Lower lobe of right lung (tissue), 2 donors: ENCODE results near the gene SDK1. TPM values are rescaled to one million over a fixed set of nuclear protein-coding genes. Genes with fewer than 3 reads are reported as not detected.
"Not testable (repeated sequence)": the region's sequence is repeated elsewhere in the genome, so short reads cannot be mapped to it uniquely, and the experiment has no call there.

Experiments
- ATAC-seq, 2 donors: fragments of 200-7000 bp; cut with Tn5 transposase; one replicate each; pipeline ENCODE4 v1.9.1; 2020 to 2022; ENCODE audit warnings: mild to moderate bottlenecking in 2 of 2, moderate library complexity in 2 of 2
- DNase-seq: peaks from one replicate; pipeline ENCODE4 v3.0.0-alpha.2; 2020
- H3K27ac ChIP-seq: fragments of 200-600 bp; one replicate; pipeline ENCODE4 v1.8.0; 2022
- H3K27me3 ChIP-seq: fragments of 200-600 bp; one replicate; pipeline ENCODE4 v1.8.0; 2022; ENCODE audit warnings: low read depth
- H3K36me3 ChIP-seq: fragments of 200-600 bp; one replicate; pipeline ENCODE4 v1.8.0; 2022; ENCODE audit warnings: mild to moderate bottlenecking
- H3K4me1 ChIP-seq: fragments of 200-600 bp; one replicate; pipeline ENCODE4 v1.8.0; 2022
- H3K4me3 ChIP-seq: fragments of 200-600 bp; one replicate; pipeline ENCODE4 v1.8.0; 2022; ENCODE audit warnings: mild to moderate bottlenecking
- H3K9me3 ChIP-seq: fragments of 200-600 bp; one replicate; pipeline ENCODE4 v1.8.0; 2022
- intact Hi-C: fragments of 100-400 bp; cut with DNase I; formaldehyde crosslinking; loops from one replicate; pipeline ENCODE4 v1.11.0; 2022
- total RNA-seq: library from RNA; stranded (reverse); fragmentation: NEBNext Ultra II Directional; extraction: Animal tissue kit (Norgen Biotek cat#: 25700); gene quantifications from one replicate; pipeline ENCODE4 v1.2.1, GENCODE V29; 2021
- TF ChIP-seq, protein P1 (sequence below): fragments of 200-600 bp; IDR thresholded peaks from one replicate; pipeline ENCODE4 v1.8.0; 2022; ENCODE audit warnings: antibody characterized with exemption, mild to moderate bottlenecking
- donor health status: DM: no; HTN: yes; CAD: no; lungs with severe emphysema.

The SDK1 gene
- total RNA-seq, 1 donor from 2014 or later = 10.0 TPM

GRCh38 chr7:4299431-4299830 is 998.4 kb downstream of the SDK1 start:
- TF ChIP-seq, protein P1, sequence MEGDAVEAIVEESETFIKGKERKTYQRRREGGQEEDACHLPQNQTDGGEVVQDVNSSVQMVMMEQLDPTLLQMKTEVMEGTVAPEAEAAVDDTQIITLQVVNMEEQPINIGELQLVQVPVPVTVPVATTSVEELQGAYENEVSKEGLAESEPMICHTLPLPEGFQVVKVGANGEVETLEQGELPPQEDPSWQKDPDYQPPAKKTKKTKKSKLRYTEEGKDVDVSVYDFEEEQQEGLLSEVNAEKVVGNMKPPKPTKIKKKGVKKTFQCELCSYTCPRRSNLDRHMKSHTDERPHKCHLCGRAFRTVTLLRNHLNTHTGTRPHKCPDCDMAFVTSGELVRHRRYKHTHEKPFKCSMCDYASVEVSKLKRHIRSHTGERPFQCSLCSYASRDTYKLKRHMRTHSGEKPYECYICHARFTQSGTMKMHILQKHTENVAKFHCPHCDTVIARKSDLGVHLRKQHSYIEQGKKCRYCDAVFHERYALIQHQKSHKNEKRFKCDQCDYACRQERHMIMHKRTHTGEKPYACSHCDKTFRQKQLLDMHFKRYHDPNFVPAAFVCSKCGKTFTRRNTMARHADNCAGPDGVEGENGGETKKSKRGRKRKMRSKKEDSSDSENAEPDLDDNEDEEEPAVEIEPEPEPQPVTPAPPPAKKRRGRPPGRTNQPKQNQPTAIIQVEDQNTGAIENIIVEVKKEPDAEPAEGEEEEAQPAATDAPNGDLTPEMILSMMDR = no peak
- Histone ChIP-seq H3K9me3 (peaks cover under 1% of the 10 kb centered on the region), H3K4me1 (no peaks in the 10 kb centered on the region), H3K4me3 (no peak overlapping the region), H3K36me3 (no peaks in the 10 kb centered on the region), H3K27me3 (no peaks in the 10 kb centered on the region), H3K27ac (no peak overlapping the region)
- DNase-seq = no peak
- no peak for ATAC-seq
- intact Hi-C loops = no loop called here

DNA sequence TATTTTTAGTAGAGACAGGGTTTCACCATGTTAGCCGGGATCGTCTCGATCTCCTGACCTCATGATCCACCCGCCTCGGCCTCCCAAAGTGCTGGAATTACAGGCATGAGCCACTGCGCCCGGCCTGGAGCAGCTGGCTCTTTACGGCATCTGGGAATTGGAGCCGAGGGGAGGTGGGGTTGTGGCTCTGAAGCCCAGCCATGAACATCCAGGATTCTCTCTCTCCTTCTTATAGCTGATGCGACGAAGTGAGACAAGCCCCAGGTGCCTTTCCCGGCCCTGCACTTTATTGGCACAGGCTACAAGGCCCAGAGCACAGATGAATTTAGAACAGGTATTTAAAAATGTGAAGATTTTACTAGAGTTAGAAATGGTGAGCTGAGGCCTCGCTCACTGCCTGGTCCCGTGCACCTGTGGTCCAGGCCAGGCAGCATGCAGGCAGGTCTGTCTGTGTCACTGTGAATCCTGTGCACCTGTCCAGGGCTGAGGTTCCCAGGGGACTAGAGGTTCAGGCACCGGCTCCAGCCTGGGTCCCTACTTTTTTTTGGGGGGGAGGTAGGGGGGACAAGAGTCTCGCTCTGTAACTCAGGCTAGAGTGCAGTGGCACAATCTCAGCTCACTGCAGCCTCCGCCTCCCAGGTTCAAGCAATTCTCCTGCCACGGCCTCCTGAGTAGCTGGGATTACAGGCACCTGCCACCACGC is 1001.3 kb downstream of the SDK1 start:
- intact Hi-C loops = no loop called here
- Histone ChIP-seq H3K36me3 (no peaks in the 10 kb centered on the region), H3K9me3 (no peaks in the 10 kb centered on the region), H3K4me1 (no peaks in the 10 kb centered on the region), H3K4me3 (no peak overlapping the region), H3K27ac (no peak overlapping the region), H3K27me3 (no peaks in the 10 kb centered on the region)
- ATAC-seq (no peak), DNase-seq (no peak)
- TF ChIP-seq, protein P1 = no peak

DNA sequence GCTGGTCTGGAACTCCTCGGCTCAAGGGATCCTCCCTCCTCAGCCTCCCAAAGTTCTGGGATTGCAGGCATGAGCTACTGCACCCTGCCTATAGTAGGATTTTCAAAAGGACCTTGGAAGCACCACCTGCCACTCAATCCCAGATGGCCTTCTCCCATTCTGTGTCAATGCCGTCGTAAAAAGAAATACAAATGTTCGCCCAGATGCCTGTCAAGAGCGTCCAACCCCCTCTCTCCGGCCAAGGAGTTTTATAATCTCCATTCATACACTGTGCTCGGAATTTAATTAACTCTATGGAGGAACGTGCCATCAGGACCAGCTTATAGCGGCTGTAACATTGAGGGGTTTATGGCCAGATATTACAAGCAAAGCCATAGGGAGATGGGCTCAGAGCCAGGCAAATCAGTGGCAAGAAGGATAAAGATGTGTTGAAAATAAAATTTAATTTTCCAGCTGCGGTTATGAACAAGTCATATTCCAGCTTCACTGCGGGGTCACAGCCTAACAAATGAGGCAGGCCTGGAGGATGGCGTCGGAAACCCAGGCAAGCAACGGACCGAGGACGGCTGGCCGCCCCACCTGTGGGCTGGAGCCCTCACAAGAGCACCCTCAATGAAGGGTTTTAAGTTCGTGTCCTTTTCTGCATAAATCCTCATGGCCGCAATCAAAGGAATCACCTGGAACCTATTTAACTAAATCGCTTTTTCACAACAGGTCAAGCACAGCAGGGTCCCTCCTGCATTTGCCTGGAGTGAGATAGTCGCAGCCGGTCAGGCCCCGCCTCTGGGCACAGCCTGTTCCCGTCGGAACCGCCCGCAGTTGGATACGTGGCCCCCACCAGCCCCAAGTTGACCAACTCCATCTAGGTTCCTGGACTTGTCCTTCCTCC is 1006.5 kb downstream of the SDK1 start:
- no peaks in the 10 kb centered on the region for H3K9me3 ChIP-seq
- H3K27ac ChIP-seq = no peak overlapping the region
- intact Hi-C loops = no loop called here
- H3K4me1 ChIP-seq = no peaks in the 10 kb centered on the region
- TF ChIP-seq, protein P1 = no peak
- no peaks in the 10 kb centered on the region for H3K27me3 ChIP-seq
- ATAC-seq (peak in 1 of 2 donors; percentile 24), DNase-seq (no peak)
- H3K36me3 ChIP-seq = no peaks in the 10 kb centered on the region
- H3K4me3 ChIP-seq = no peak overlapping the region

GRCh38 chr7:4308205-4308590 is 1007.1 kb downstream of the SDK1 start:
- DNase-seq = no peak
- Histone ChIP-seq H3K9me3 (no peaks in the 10 kb centered on the region), H3K4me3 (no peak overlapping the region), H3K27me3 (no peaks in the 10 kb centered on the region), H3K4me1 (no peaks in the 10 kb centered on the region), H3K36me3 (no peaks in the 10 kb centered on the region), H3K27ac (no peak overlapping the region)
- intact Hi-C loops = no loop called here
- TF ChIP-seq, protein P1 = no peak
- ATAC-seq = no peak

GRCh38 chr7:4313911-4314310 is 1012.9 kb downstream of the SDK1 start:
- DNase-seq, H3K27ac ChIP-seq, H3K4me1 ChIP-seq, ATAC-seq, H3K27me3 ChIP-seq, intact Hi-C loops, H3K4me3 ChIP-seq, H3K36me3 ChIP-seq, H3K9me3 ChIP-seq: not testable (repeated sequence)

DNA sequence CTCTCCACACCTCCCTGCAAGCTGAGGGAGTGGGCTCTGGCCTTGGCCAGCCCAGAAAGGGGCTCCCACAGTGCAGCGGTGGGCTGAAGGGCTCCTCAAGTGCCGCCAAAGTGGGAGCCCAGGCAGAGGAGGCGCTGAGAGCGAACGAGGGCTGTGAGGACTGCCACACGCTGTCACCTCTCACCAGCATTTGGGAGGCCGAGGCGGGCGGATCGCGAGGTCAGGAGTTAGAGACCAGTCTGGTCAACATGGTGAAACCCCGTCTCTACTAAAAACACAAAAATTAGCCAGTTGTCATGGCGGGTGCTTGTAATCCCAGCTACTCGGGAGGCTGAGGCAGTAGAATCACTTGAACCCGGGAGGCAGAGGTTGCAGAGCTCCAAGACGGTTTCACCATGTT is 1013.3 kb downstream of the SDK1 start:
- H3K4me1 ChIP-seq, H3K4me3 ChIP-seq, DNase-seq, H3K36me3 ChIP-seq, H3K27me3 ChIP-seq, ATAC-seq, H3K27ac ChIP-seq, H3K9me3 ChIP-seq, intact Hi-C loops: not testable (repeated sequence)
